BLaER1 treated with 17β-estradiol and CSF1 and Interleukin-3, amounts not matched to agents 10 nM and 100 nM (cell line): ENCODE data around the gene TBCB.
A peak's percentile ranks its signal among the peaks of the same experiment; 100 is the strongest.
"Not testable (repeated sequence)": the region's sequence is repeated elsewhere in the genome, so short reads cannot be mapped to it uniquely, and the experiment has no call there.

ENCODE experiments used
- H3K27ac ChIP-seq, 11 experiments: shearing (Covaris generic); formaldehyde crosslinking; 2 replicates each; pipeline ENCODE4 v1.8.1; 2022
- H3K27me3 ChIP-seq, 11 experiments: shearing (Covaris generic); formaldehyde crosslinking; 2 replicates each; pipeline ENCODE4 v1.8.1; 2022
- H3K36me3 ChIP-seq, 11 experiments: shearing (Covaris generic); formaldehyde crosslinking; 2 replicates each; pipeline ENCODE4 v1.8.1; 2022
- H3K4me1 ChIP-seq, 10 experiments: shearing (Covaris generic); formaldehyde crosslinking; 2 replicates each; pipeline ENCODE4 v1.8.1; 2022
- H3K4me2 ChIP-seq, 11 experiments: shearing (Covaris generic); formaldehyde crosslinking; 2 replicates each; pipeline ENCODE4 v1.8.1; 2022
- H3K4me3 ChIP-seq, 10 experiments: shearing (Covaris generic); formaldehyde crosslinking; 2 replicates each; pipeline ENCODE4 v1.8.1; 2022
- H3K9ac ChIP-seq, 11 experiments: shearing (Covaris generic); formaldehyde crosslinking; 2 replicates each; pipeline ENCODE4 v1.8.1; 2022
- H3K9me3 ChIP-seq, 11 experiments: shearing (Covaris generic); formaldehyde crosslinking; replicated peaks in 1 of 11; 2 replicates each; pipeline ENCODE4 v1.8.1; 2022
- H4K20me1 ChIP-seq, 11 experiments: shearing (Covaris generic); formaldehyde crosslinking; 2 replicates each; pipeline ENCODE4 v1.8.1; 2022
- Cebpa-rat ChIP-seq, 11 experiments: shearing (Covaris generic); IDR thresholded peaks; 2 replicates each; pipeline ENCODE4 v1.8.1; 2022

The TBCB gene

GRCh38 chr19:36120092-36120983 lies 5.1 kb downstream of the TBCB start:
- peaks cover 76 to 92% (median 86%) of the 10 kb centered on the region in 11 experiments for H3K36me3 ChIP-seq
- no peaks in the 10 kb centered on the region for H3K27me3 ChIP-seq
- peak overlapping the region in 8 of 11 experiments; percentile 27 to 58 (median 42); a peak in 16 of 22 replicates for H3K4me2 ChIP-seq
- H3K27ac ChIP-seq = peak overlapping the region in 3 of 11 experiments; percentile 11 to 40 (median 34); a peak in 4 of 22 replicates
- peaks cover 0 to 51% (median 28%) of the 10 kb centered on the region in 11 experiments; a peak in 14 of 22 replicates for H4K20me1 ChIP-seq
- H3K4me1 ChIP-seq = peaks cover 29 to 50% (median 43%) of the 10 kb centered on the region in 10 experiments
- TF ChIP-seq Cebpa-rat (IDR thresholded peaks at IDR 0.05) = no peak
- no peak overlapping the region for H3K4me3 ChIP-seq
- H3K9me3 ChIP-seq = no peaks in the 10 kb centered on the region
- H3K9ac ChIP-seq = peak overlapping the region in 10 of 11 experiments; percentile 33 to 60 (median 50); a peak in 16 of 22 replicates

- no peaks in the 10 kb centered on the region for H3K27me3 ChIP-seq
- H3K4me3 ChIP-seq = no peak overlapping the region
- H3K9me3 ChIP-seq = no peaks in the 10 kb centered on the region
- H3K4me2 ChIP-seq = peak overlapping the region in 3 of 11 experiments; percentile 7 to 19 (median 14); a peak in 1 of 22 replicates
- H3K4me1 ChIP-seq = peaks cover 28 to 48% (median 41%) of the 10 kb centered on the region in 10 experiments
- no peak for TF ChIP-seq Cebpa-rat (IDR thresholded peaks at IDR 0.05)
- H4K20me1 ChIP-seq = peaks cover 0 to 48% (median 26%) of the 10 kb centered on the region in 11 experiments; a peak in 14 of 22 replicates
- peak overlapping the region in 5 of 11 experiments; percentile 15 to 36 (median 29); a peak in 7 of 22 replicates for H3K9ac ChIP-seq
- H3K27ac ChIP-seq = 0 out of 22 replicates have a peak overlapping the region, but pooled peaks of 1 of the 11 experiments have one; percentile 23
- peaks cover 83 to 98% (median 92%) of the 10 kb centered on the region in 11 experiments for H3K36me3 ChIP-seq
Measured at GRCh38 chr19:36120984-36121358, 5.7 kb downstream of the TBCB start.

GRCh38 chr19:36121486-36122124 lies 6.3 kb downstream of the TBCB start:
- Histone ChIP-seq H3K27me3 (no peaks in the 10 kb centered on the region), H3K27ac (peak overlapping the region in 3 of 11 experiments; percentile 18 to 34 (median 23); a peak in 1 of 22 replicates), H3K4me3 (no peak overlapping the region), H3K9ac (peak overlapping the region in 7 of 11 experiments; percentile 15 to 36 (median 29); a peak in 8 of 22 replicates), H3K9me3 (no peaks in the 10 kb centered on the region), H3K36me3 (peaks cover 81 to 97% (median 91%) of the 10 kb centered on the region in 11 experiments), H4K20me1 (peaks cover 0 to 41% (median 20%) of the 10 kb centered on the region in 11 experiments; a peak in 13 of 22 replicates), H3K4me1 (peaks cover 22 to 44% (median 35%) of the 10 kb centered on the region in 10 experiments), H3K4me2 (peak overlapping the region in 6 of 11 experiments; percentile 7 to 28 (median 16); a peak in 3 of 22 replicates)
- no peak for TF ChIP-seq Cebpa-rat (IDR thresholded peaks at IDR 0.05)

GRCh38 chr19:36125557-36125956 lies 10.3 kb downstream of the TBCB start:
- no peak for TF ChIP-seq Cebpa-rat (IDR thresholded peaks at IDR 0.05)
- no peak overlapping the region for H3K4me3 ChIP-seq
- peaks cover 0 to 14% (median 0%) of the 10 kb centered on the region in 11 experiments; a peak in 5 of 22 replicates for H3K9me3 ChIP-seq
- H3K4me1 ChIP-seq = peaks cover 19 to 50% (median 40%) of the 10 kb centered on the region in 10 experiments; a peak in 19 of 20 replicates
- no peak overlapping the region for H3K4me2 ChIP-seq
- 0 out of 22 replicates have a peak overlapping the region, but pooled peaks of 1 of the 11 experiments have one; percentile 11 for H3K9ac ChIP-seq
- no peak overlapping the region for H3K27ac ChIP-seq
- H3K36me3 ChIP-seq = peaks cover 50 to 57% (median 54%) of the 10 kb centered on the region in 11 experiments
- peaks cover 0 to 14% (median 1%) of the 10 kb centered on the region in 11 experiments; a peak in 6 of 22 replicates for H4K20me1 ChIP-seq
- H3K27me3 ChIP-seq = no peaks in the 10 kb centered on the region

- peaks cover 47 to 60% (median 55%) of the 10 kb centered on the region in 10 experiments for H3K4me1 ChIP-seq
- peaks cover 25 to 32% (median 28%) of the 10 kb centered on the region in 11 experiments for H3K36me3 ChIP-seq
- H3K9ac ChIP-seq = peak overlapping the region; percentile 77 to 92 (median 85)
- H3K9me3 ChIP-seq = peaks cover 0 to 14% (median 0%) of the 10 kb centered on the region in 11 experiments; a peak in 5 of 22 replicates
- peak overlapping the region; percentile 56 to 72 (median 62) for H3K4me3 ChIP-seq
- H3K27ac ChIP-seq = peak overlapping the region; percentile 79 to 97 (median 88); a peak in 21 of 22 replicates
- H3K27me3 ChIP-seq = no peaks in the 10 kb centered on the region
- no peak for TF ChIP-seq Cebpa-rat (IDR thresholded peaks at IDR 0.05)
- H4K20me1 ChIP-seq = no peaks in the 10 kb centered on the region
- H3K4me2 ChIP-seq = peak overlapping the region; percentile 73 to 94 (median 86)
Measured at GRCh38 chr19:36128392-36128736, 13.1 kb downstream of the TBCB start.

- not testable (repeated sequence) for H3K36me3 ChIP-seq, H3K4me3 ChIP-seq, H4K20me1 ChIP-seq, H3K27me3 ChIP-seq
- H3K27ac ChIP-seq = peak overlapping the region in 10 of 11 experiments; percentile 54 to 97 (median 84); a peak in 21 of 22 replicates
- H3K9me3 ChIP-seq = peaks cover 0 to 14% (median 0%) of the 10 kb centered on the region in 11 experiments; a peak in 5 of 22 replicates
- H3K9ac ChIP-seq = peak overlapping the region in 9 of 11 experiments; percentile 35 to 70 (median 63); a peak in 16 of 22 replicates
- peak overlapping the region; percentile 44 to 94 (median 75) for H3K4me2 ChIP-seq
- peak in 8 of 11 experiments; percentile 10 to 70 (median 50); a peak in 10 of 22 replicates for TF ChIP-seq Cebpa-rat (IDR thresholded peaks at IDR 0.05)
- peaks cover 48 to 65% (median 55%) of the 10 kb centered on the region in 10 experiments for H3K4me1 ChIP-seq
Measured at GRCh38 chr19:36131221-36131620, 16.0 kb downstream of the TBCB start.

- H3K27me3 ChIP-seq, H3K36me3 ChIP-seq, H4K20me1 ChIP-seq, H3K27ac ChIP-seq, H3K4me2 ChIP-seq, H3K4me3 ChIP-seq, H3K9me3 ChIP-seq: not testable (repeated sequence)
- Histone ChIP-seq H3K9ac (0 out of 22 replicates have a peak overlapping the region, but pooled peaks of 1 of the 11 experiments have one; percentile 26), H3K4me1 (peaks cover 33 to 64% (median 44%) of the 10 kb centered on the region in 10 experiments)
Measured at GRCh38 chr19:36134867-36135266, 19.6 kb downstream of the TBCB start.

- peaks cover 10 to 11% (median 10%) of the 10 kb centered on the region in 11 experiments for H4K20me1 ChIP-seq
- no peak overlapping the region for H3K27ac ChIP-seq
- no peaks in the 10 kb centered on the region for H3K27me3 ChIP-seq
- H3K4me3 ChIP-seq = no peak overlapping the region
- no peaks in the 10 kb centered on the region for H3K9me3 ChIP-seq
- no peak for TF ChIP-seq Cebpa-rat (IDR thresholded peaks at IDR 0.05)
- H3K4me2 ChIP-seq = peak overlapping the region in 5 of 11 experiments; percentile 1 to 70 (median 45); a peak in 7 of 22 replicates
- H3K4me1 ChIP-seq = peaks cover 19 to 52% (median 32%) of the 10 kb centered on the region in 10 experiments
- peak overlapping the region in 3 of 11 experiments; percentile 0 to 10 (median 7); a peak in 2 of 22 replicates for H3K9ac ChIP-seq
- H3K36me3 ChIP-seq = peaks cover 4 to 10% (median 8%) of the 10 kb centered on the region in 11 experiments; a peak in 20 of 22 replicates
Measured at GRCh38 chr19:36136964-36137686, 21.9 kb downstream of the TBCB start.
